GM12865 (cell line): ENCODE results near the gene IL4R.

Source experiments
- DNase-seq: peaks from one replicate; pipeline ENCODE4 v3.0.0; 2010; ENCODE audit warnings: low read depth
- H3K4me3 ChIP-seq: 2 replicates; pipeline ENCODE4 v1.5.1; 2011; ENCODE audit warnings: mild to moderate bottlenecking, low read depth, low read length, control low read depth
- CTCF ChIP-seq: IDR thresholded peaks from 2 replicates; pipeline ENCODE4 v1.5.1; 2011; ENCODE audit warnings: low read length, control low read depth, low read depth, inconsistent platforms; ENCODE audit not compliant: insufficient read depth; ENCODE audit errors: missing control alignments

IL4R gene

GRCh38 chr16:27350006-27350405, 36.2 kb downstream of the IL4R start:
- no peak for DNase-seq
- no peak overlapping the region for H3K4me3 ChIP-seq
- TF ChIP-seq CTCF: no peak

GRCh38 chr16:27351989-27352388, 38.2 kb downstream of the IL4R start:
- no peak for TF ChIP-seq CTCF
- H3K4me3 ChIP-seq: no peak overlapping the region
- DNase-seq: no peak

- TF ChIP-seq CTCF: no peak
- H3K4me3 ChIP-seq: no peak overlapping the region
- DNase-seq: no peak
These were observed 40.1 kb downstream of the IL4R start for GRCh38 chr16:27353853-27354252.

- peak; percentile 47 for DNase-seq
- TF ChIP-seq CTCF: peak; percentile 25
- no peak overlapping the region for H3K4me3 ChIP-seq
These were observed 41.8 kb downstream of the IL4R start for GRCh38 chr16:27355610-27356009.

GRCh38 chr16:27356794-27357193, 43.0 kb downstream of the IL4R start:
- TF ChIP-seq CTCF: no peak
- H3K4me3 ChIP-seq: no peak overlapping the region
- no peak for DNase-seq

- no peak for DNase-seq
- no peak overlapping the region for H3K4me3 ChIP-seq
- no peak for TF ChIP-seq CTCF
These were observed 45.3 kb downstream of the IL4R start for GRCh38 chr16:27359051-27359450.

GRCh38 chr16:27359615-27360014, 45.8 kb downstream of the IL4R start:
- no peak for DNase-seq
- H3K4me3 ChIP-seq: no peak overlapping the region
- TF ChIP-seq CTCF: no peak
